Stomach smooth muscle (tissue), 2 donors: ENCODE results near the gene PKHD1.

Source experiments
- H3K27ac ChIP-seq: one replicate; pipeline ENCODE4 v1.7.0; 2013; ENCODE audit warnings: mild to moderate bottlenecking, low read length, inconsistent platforms
- H3K27me3 ChIP-seq, 2 donors: one replicate each; pipeline ENCODE4 v1.7.0; 2013; ENCODE audit warnings: low read length in 2 of 2; ENCODE audit not compliant: insufficient read depth in 2 of 2, control insufficient read depth in 1 of 2
- H3K36me3 ChIP-seq, 2 donors: one replicate each; pipeline ENCODE4 v1.7.0; 2013; ENCODE audit warnings: low read length in 2 of 2; ENCODE audit not compliant: control insufficient read depth in 2 of 2, insufficient read depth in 2 of 2
- H3K4me1 ChIP-seq: one replicate; pipeline ENCODE4 v1.7.0; 2013; ENCODE audit warnings: low read length; ENCODE audit not compliant: control insufficient read depth, insufficient read depth
- H3K4me3 ChIP-seq, 2 donors: one replicate each; pipeline ENCODE4 v1.7.0; 2013; ENCODE audit warnings: low read length in 2 of 2
- H3K9ac ChIP-seq, 2 donors: one replicate each; pipeline ENCODE4 v1.7.0; 2013; ENCODE audit warnings: low read length in 2 of 2, mild to moderate bottlenecking in 1 of 2
- H3K9me3 ChIP-seq, 2 donors: one replicate each; pipeline ENCODE4 v1.7.0; 2013; ENCODE audit warnings: low read length in 2 of 2; ENCODE audit not compliant: control insufficient read depth in 2 of 2
- donor health status: healthy.
- donor health status: Pancreatic carcinoma.

Gene PKHD1

GRCh38 chr6:52074716-52075115 lies 12.7 kb downstream of the PKHD1 start:
- Histone ChIP-seq H3K36me3 (no peaks in the 10 kb centered on the region), H3K9me3 (no peaks in the 10 kb centered on the region), H3K27ac (no peak overlapping the region), H3K9ac (no peak overlapping the region), H3K27me3 (peaks cover 0 to 3% of the 10 kb centered on the region in 2 donors), H3K4me1 (no peaks in the 10 kb centered on the region), H3K4me3 (no peak overlapping the region)

GRCh38 chr6:52074155-52074554 lies 13.3 kb downstream of the PKHD1 start:
- Histone ChIP-seq H3K27ac (no peak overlapping the region), H3K27me3 (peaks cover 0 to 3% of the 10 kb centered on the region in 2 donors)

GRCh38 chr6:52065621-52066020 lies 21.8 kb downstream of the PKHD1 start:
- no peak overlapping the region for H3K27ac ChIP-seq
- H3K9me3 ChIP-seq, result no peaks in the 10 kb centered on the region
- H3K4me3 ChIP-seq, result no peak overlapping the region
- no peaks in the 10 kb centered on the region for H3K27me3 ChIP-seq
- H3K4me1 ChIP-seq, result no peaks in the 10 kb centered on the region
- no peaks in the 10 kb centered on the region for H3K36me3 ChIP-seq
- H3K9ac ChIP-seq, result no peak overlapping the region

More at GRCh38 chr6:52074155-52074554, 13.3 kb downstream of the PKHD1 start:
- Histone ChIP-seq H3K4me3 (no peak overlapping the region), H3K9me3 (no peaks in the 10 kb centered on the region), H3K4me1 (no peaks in the 10 kb centered on the region), H3K36me3 (no peaks in the 10 kb centered on the region), H3K9ac (no peak overlapping the region)

- Histone ChIP-seq H3K36me3 (no peaks in the 10 kb centered on the region), H3K4me1 (no peaks in the 10 kb centered on the region), H3K9me3 (no peaks in the 10 kb centered on the region), H3K4me3 (no peak overlapping the region), H3K9ac (no peak overlapping the region), H3K27me3 (no peaks in the 10 kb centered on the region), H3K27ac (no peak overlapping the region)
Observed at GRCh38 chr6:52063584-52064344, 23.6 kb downstream of the PKHD1 start.

GRCh38 chr6:52061481-52061880 lies 25.9 kb downstream of the PKHD1 start:
- no peaks in the 10 kb centered on the region for H3K9me3 ChIP-seq
- H3K9ac ChIP-seq, result no peak overlapping the region
- H3K4me3 ChIP-seq, result no peak overlapping the region
- H3K27ac ChIP-seq, result no peak overlapping the region
- H3K36me3 ChIP-seq, result no peaks in the 10 kb centered on the region
- peaks cover 0 to 2% of the 10 kb centered on the region in 2 donors for H3K27me3 ChIP-seq
- H3K4me1 ChIP-seq, result no peaks in the 10 kb centered on the region

- no peaks in the 10 kb centered on the region for H3K36me3 ChIP-seq
- peaks cover 0 to 2% of the 10 kb centered on the region in 2 donors for H3K27me3 ChIP-seq
- no peak overlapping the region for H3K9ac ChIP-seq
- H3K4me3 ChIP-seq, result no peak overlapping the region
- H3K27ac ChIP-seq, result no peak overlapping the region
- H3K9me3 ChIP-seq, result no peaks in the 10 kb centered on the region
- no peaks in the 10 kb centered on the region for H3K4me1 ChIP-seq
Observed at GRCh38 chr6:52059821-52060220, 27.6 kb downstream of the PKHD1 start.

- no peaks in the 10 kb centered on the region for H3K4me1 ChIP-seq
- H3K9me3 ChIP-seq, result no peaks in the 10 kb centered on the region
- no peak overlapping the region for H3K4me3 ChIP-seq
- no peak overlapping the region for H3K27ac ChIP-seq
- no peaks in the 10 kb centered on the region for H3K36me3 ChIP-seq
- H3K9ac ChIP-seq, result no peak overlapping the region
- peaks cover 0 to 4% of the 10 kb centered on the region in 2 donors for H3K27me3 ChIP-seq
Observed at GRCh38 chr6:52055451-52055850, 32.0 kb downstream of the PKHD1 start.

- Histone ChIP-seq H3K4me1 (no peaks in the 10 kb centered on the region), H3K9ac (no peak overlapping the region), H3K27me3 (peaks cover 0 to 2% of the 10 kb centered on the region in 2 donors), H3K36me3 (no peaks in the 10 kb centered on the region), H3K9me3 (no peaks in the 10 kb centered on the region), H3K27ac (no peak overlapping the region), H3K4me3 (no peak overlapping the region)
Observed at GRCh38 chr6:52053038-52053695, 34.2 kb downstream of the PKHD1 start.

- H3K36me3 ChIP-seq, result no peaks in the 10 kb centered on the region
- no peaks in the 10 kb centered on the region for H3K9me3 ChIP-seq
- H3K27me3 ChIP-seq, result peaks cover 0 to 2% of the 10 kb centered on the region in 2 donors
- H3K4me1 ChIP-seq, result no peaks in the 10 kb centered on the region
- H3K27ac ChIP-seq, result no peak overlapping the region
- no peak overlapping the region for H3K4me3 ChIP-seq
- no peak overlapping the region for H3K9ac ChIP-seq
Observed at GRCh38 chr6:52050051-52050405, 37.4 kb downstream of the PKHD1 start.

- Histone ChIP-seq H3K27me3 (peaks cover 0 to 2% of the 10 kb centered on the region in 2 donors), H3K4me1 (no peaks in the 10 kb centered on the region), H3K9ac (no peak overlapping the region), H3K4me3 (no peak overlapping the region), H3K9me3 (no peaks in the 10 kb centered on the region), H3K27ac (no peak overlapping the region), H3K36me3 (no peaks in the 10 kb centered on the region)
Observed at GRCh38 chr6:52049252-52050050, 38.0 kb downstream of the PKHD1 start.
